Spinal cord (tissue), 10 donors: ENCODE data around the gene TACR2. TPM values are rescaled to one million over a fixed set of nuclear protein-coding genes. Genes with fewer than 3 reads are reported as not detected.

Source experiments
- DNase-seq, 6 donors: peaks; one replicate each; pipeline versions ENCODE4 v3.0.0 to v3.0.0-alpha.2; 2013 to 2015; ENCODE audit warnings: low spot score in 6 of 6, low read depth in 4 of 6
- H3K27ac ChIP-seq: one replicate; pipeline ENCODE4 v1.5.1; 2013; ENCODE audit warnings: low read depth, low read length, control low read depth
- H3K27me3 ChIP-seq: one replicate; pipeline ENCODE4 v1.6.1; 2013; ENCODE audit warnings: low read length; ENCODE audit not compliant: control insufficient read depth, insufficient read depth
- H3K36me3 ChIP-seq: one replicate; pipeline ENCODE4 v1.6.1; 2013; ENCODE audit warnings: low read length; ENCODE audit not compliant: control insufficient read depth, insufficient read depth
- H3K4me1 ChIP-seq: one replicate; pipeline ENCODE4 v1.6.1; 2013; ENCODE audit warnings: low read length; ENCODE audit not compliant: control insufficient read depth, insufficient read depth
- H3K4me3 ChIP-seq: one replicate; pipeline ENCODE4 v1.5.1; 2013; ENCODE audit warnings: low read depth, low read length, control low read depth
- H3K9me3 ChIP-seq: one replicate; pipeline ENCODE4 v1.6.1; 2013; ENCODE audit warnings: low read length; ENCODE audit not compliant: control insufficient read depth, insufficient read depth
- WGBS: methylation state at CpG from one replicate; pipeline ENCODE4 v1.1.5; 2013; ENCODE audit warnings: missing lambda C conversion rate; ENCODE audit not compliant: insufficient coverage; 5-methylcytosine and 5-hydroxymethylcytosine counted together
- polyA plus RNA-seq, 2 donors: library from polyadenylated mRNA; unstranded; fragments of 120-200 nt; gene quantifications; one replicate each; pipeline ENCODE4 v1.2.1, GENCODE V29; 2013; ENCODE audit not compliant: insufficient read length in 2 of 2
- total RNA-seq, 2 donors: library from RNA; depleted of rRNA in 1 of 2; stranded (reverse); fragments of 120-200 nt in 1 of 2; fragments of >200 nt in 1 of 2; gene quantifications; one replicate each; pipeline versions ENCODE4 v1.2.3 to v1.2.4, GENCODE V29; 2013 to 2014
- donor health status: healthy.

The TACR2 gene
- total and polyA plus RNA-seq, 4 donors = 0.10 to 1.8 (median 1.0) TPM

GRCh38 chr10:69358148-69358795 is 58.4 kb downstream of the TACR2 start:
- WGBS = 81% methylated on average over 12 of the region's 12 CpGs
- Histone ChIP-seq H3K27ac (no peak overlapping the region), H3K4me1 (peaks cover 14% of the 10 kb centered on the region)

GRCh38 chr10:69356187-69356586 is 60.5 kb downstream of the TACR2 start:
- peaks cover 12% of the 10 kb centered on the region for H3K36me3 ChIP-seq
- H3K4me1 ChIP-seq = peaks cover 13% of the 10 kb centered on the region
- no peak overlapping the region for H3K27ac ChIP-seq
- no peaks in the 10 kb centered on the region for H3K27me3 ChIP-seq
- no peaks in the 10 kb centered on the region for H3K9me3 ChIP-seq
- DNase-seq = no peak
- no peak overlapping the region for H3K4me3 ChIP-seq
- 100% methylated on average over 2 of the region's 2 CpGs for whole genome bisulfite sequencing

More at GRCh38 chr10:69358148-69358795, 58.4 kb downstream of the TACR2 start:
- H3K4me3 ChIP-seq = no peak overlapping the region
- no peak for DNase-seq
- peaks cover 19% of the 10 kb centered on the region for H3K36me3 ChIP-seq
- H3K9me3 ChIP-seq = no peaks in the 10 kb centered on the region
- H3K27me3 ChIP-seq = no peaks in the 10 kb centered on the region

- 95% methylated on average over 5 of the region's 8 CpGs for WGBS
- DNase-seq = no peak
- Histone ChIP-seq H3K36me3 (peaks cover 5% of the 10 kb centered on the region), H3K27ac (no peak overlapping the region), H3K27me3 (no peaks in the 10 kb centered on the region), H3K9me3 (no peaks in the 10 kb centered on the region), H3K4me3 (no peak overlapping the region), H3K4me1 (no peaks in the 10 kb centered on the region)
Observed at GRCh38 chr10:69353977-69354635, 62.6 kb downstream of the TACR2 start.

Other genes starting within 250 kb of the TACR2 start
- gene SUPV3L1, start 236.7 kb downstream of the TACR2 start, total RNA-seq = 10 to 100 TPM; 26.5 to 31.0 TPM
- 10 to 100 TPM; 32.7 to 34.8 TPM for gene SUPV3L1, start 236.7 kb downstream of the TACR2 start, polyA plus RNA-seq
- 1 to 10 TPM in 1 of 2 donors, under 1 TPM in 1; 0.89 to 1.5 TPM for gene HKDC1, start 196.6 kb downstream of the TACR2 start, total RNA-seq
- 1 to 10 TPM; 1.9 to 2.2 TPM for gene HKDC1, start 196.6 kb downstream of the TACR2 start, polyA plus RNA-seq
- 100 to 1,000 TPM in 1 of 2 donors, 10 to 100 TPM in 1; 53.9 to 109 TPM for gene HK1, start 138.4 kb downstream of the TACR2 start, total RNA-seq
- gene HK1, start 138.4 kb downstream of the TACR2 start, polyA plus RNA-seq = 100 to 1,000 TPM; 142 to 144 TPM
- gene TSPAN15, start 34.5 kb upstream of the TACR2 start, total RNA-seq = 10 to 100 TPM; 23.0 to 27.2 TPM
- gene TSPAN15, start 34.5 kb upstream of the TACR2 start, polyA plus RNA-seq = 10 to 100 TPM; 25.8 to 42.7 TPM
- not detected for gene NEUROG3, start 156.5 kb upstream of the TACR2 start, total RNA-seq
- gene NEUROG3, start 156.5 kb upstream of the TACR2 start, polyA plus RNA-seq = under 1 TPM in 1 of 2 donors, not detected in 1; 0.19 TPM
- 1 to 10 TPM; 5.1 to 9.8 TPM for gene FAM241B, start 213.3 kb upstream of the TACR2 start, total RNA-seq
- gene FAM241B, start 213.3 kb upstream of the TACR2 start, polyA plus RNA-seq = 10 to 100 TPM; 40.1 to 45.0 TPM